A549 (cell line): ENCODE measurements around the gene BNIP5.

Experiments
- BHLHE40 ChIP-seq: IDR thresholded peaks from 2 replicates; pipeline ENCODE4 v1.6.1; 2012; ENCODE audit warnings: low read depth, low read length, inconsistent platforms
- CBX8 ChIP-seq: fragments of 200-600 bp; sonication (generic); IDR thresholded peaks from 2 replicates; pipeline ENCODE4 v1.6.1; 2016
- EP300 ChIP-seq, 2 experiments: fragments of >200 bp; sonication (Bioruptor Twin); formaldehyde crosslinking; IDR thresholded peaks; 2 replicates in 1 of 2; 3 replicates in 1 of 2; pipeline ENCODE4 v1.6.1; 2016 to 2017
- ESRRA ChIP-seq: fragments of 150-350 bp; IDR thresholded peaks from 2 replicates; pipeline ENCODE4 v1.6.1; 2014; ENCODE audit warnings: mild to moderate bottlenecking, low read length, borderline replicate concordance
- MAZ ChIP-seq: fragments of 150-350 bp; IDR thresholded peaks from 2 replicates; pipeline ENCODE4 v1.6.1; 2014; ENCODE audit warnings: antibody characterized with exemption, low read depth, low read length, borderline replicate concordance
- POLR2A ChIP-seq: IDR thresholded peaks from 2 replicates; pipeline ENCODE4 v1.6.1; 2012; ENCODE audit warnings: mild to moderate bottlenecking, low read length
- RCOR1 ChIP-seq: fragments of 150-350 bp; IDR thresholded peaks from 2 replicates; pipeline ENCODE4 v1.6.1; 2014; ENCODE audit warnings: antibody characterized with exemption, low read length, low read depth
- RNF2 ChIP-seq: fragments of 200-600 bp; sonication (generic); IDR thresholded peaks from 2 replicates; pipeline ENCODE4 v1.6.1; 2016; ENCODE audit warnings: low read depth, mild to moderate bottlenecking, antibody characterized with exemption, moderate library complexity, borderline replicate concordance
- TF ChIP-seq, protein P1 (sequence below): fragments of >200 bp; sonication (Bioruptor Twin); formaldehyde crosslinking; IDR thresholded peaks from 3 replicates; pipeline ENCODE4 v1.5.1; 2016
- TF ChIP-seq, protein P2 (sequence below): fragments of 450-650 bp; IDR thresholded peaks from 2 replicates; pipeline ENCODE4 v1.6.1; 2014; ENCODE audit warnings: antibody characterized with exemption
- TF ChIP-seq, protein P3 (sequence below): IDR thresholded peaks from 2 replicates; pipeline ENCODE4 v1.6.1; 2012

DNA sequence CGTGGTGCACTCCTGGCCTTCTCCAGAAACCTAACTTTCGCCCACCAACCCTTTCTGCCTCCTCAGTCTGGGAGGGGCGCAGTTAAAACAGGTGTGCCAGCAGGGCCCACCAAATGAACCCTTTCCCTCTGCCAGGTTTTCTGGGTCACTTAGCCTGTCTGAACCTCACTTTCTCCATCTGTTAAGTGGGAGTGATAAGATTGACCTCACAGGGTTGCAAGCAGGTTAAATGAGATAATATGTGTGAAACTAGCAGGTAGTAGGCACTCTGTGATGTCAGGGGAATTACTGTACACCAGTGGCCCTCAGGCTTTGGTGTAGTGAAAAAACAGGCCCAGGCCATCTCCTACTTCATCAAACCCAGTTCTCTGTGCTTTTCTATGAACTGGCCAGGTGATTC is 14.1 kb downstream of the BNIP5 start:
- TF ChIP-seq, protein P1, sequence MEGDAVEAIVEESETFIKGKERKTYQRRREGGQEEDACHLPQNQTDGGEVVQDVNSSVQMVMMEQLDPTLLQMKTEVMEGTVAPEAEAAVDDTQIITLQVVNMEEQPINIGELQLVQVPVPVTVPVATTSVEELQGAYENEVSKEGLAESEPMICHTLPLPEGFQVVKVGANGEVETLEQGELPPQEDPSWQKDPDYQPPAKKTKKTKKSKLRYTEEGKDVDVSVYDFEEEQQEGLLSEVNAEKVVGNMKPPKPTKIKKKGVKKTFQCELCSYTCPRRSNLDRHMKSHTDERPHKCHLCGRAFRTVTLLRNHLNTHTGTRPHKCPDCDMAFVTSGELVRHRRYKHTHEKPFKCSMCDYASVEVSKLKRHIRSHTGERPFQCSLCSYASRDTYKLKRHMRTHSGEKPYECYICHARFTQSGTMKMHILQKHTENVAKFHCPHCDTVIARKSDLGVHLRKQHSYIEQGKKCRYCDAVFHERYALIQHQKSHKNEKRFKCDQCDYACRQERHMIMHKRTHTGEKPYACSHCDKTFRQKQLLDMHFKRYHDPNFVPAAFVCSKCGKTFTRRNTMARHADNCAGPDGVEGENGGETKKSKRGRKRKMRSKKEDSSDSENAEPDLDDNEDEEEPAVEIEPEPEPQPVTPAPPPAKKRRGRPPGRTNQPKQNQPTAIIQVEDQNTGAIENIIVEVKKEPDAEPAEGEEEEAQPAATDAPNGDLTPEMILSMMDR, result no peak
- TF ChIP-seq CBX8, result no peak
- TF ChIP-seq, protein P2, sequence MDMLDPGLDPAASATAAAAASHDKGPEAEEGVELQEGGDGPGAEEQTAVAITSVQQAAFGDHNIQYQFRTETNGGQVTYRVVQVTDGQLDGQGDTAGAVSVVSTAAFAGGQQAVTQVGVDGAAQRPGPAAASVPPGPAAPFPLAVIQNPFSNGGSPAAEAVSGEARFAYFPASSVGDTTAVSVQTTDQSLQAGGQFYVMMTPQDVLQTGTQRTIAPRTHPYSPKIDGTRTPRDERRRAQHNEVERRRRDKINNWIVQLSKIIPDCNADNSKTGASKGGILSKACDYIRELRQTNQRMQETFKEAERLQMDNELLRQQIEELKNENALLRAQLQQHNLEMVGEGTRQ, result no peak
- TF ChIP-seq RCOR1, result no peak
- no peak for TF ChIP-seq EP300 (IDR thresholded peaks at IDR 0.05)
- TF ChIP-seq POLR2A, result no peak
- no peak for TF ChIP-seq ESRRA
- no peak for TF ChIP-seq BHLHE40
- no peak for TF ChIP-seq RNF2
- TF ChIP-seq, protein P3, sequence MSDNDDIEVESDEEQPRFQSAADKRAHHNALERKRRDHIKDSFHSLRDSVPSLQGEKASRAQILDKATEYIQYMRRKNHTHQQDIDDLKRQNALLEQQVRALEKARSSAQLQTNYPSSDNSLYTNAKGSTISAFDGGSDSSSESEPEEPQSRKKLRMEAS, result no peak
- TF ChIP-seq MAZ, result no peak
